SU-DHL-6 (cell line): ENCODE measurements around the gene KLHL42.
A peak's percentile ranks its signal among the peaks of the same experiment; 100 is the strongest.

ENCODE experiments used
- EZH2phosphoT487 ChIP-seq: fragments of 200-600 bp; sonication (generic), shearing (Covaris generic); conservative IDR thresholded peaks from 2 replicates; pipeline ENCODE4 v1.6.1; 2018; ENCODE audit warnings: mild to moderate bottlenecking, antibody characterized with exemption, low read length, moderate library complexity, mixed read lengths
- TF ChIP-seq, protein P1 (sequence below): fragments of 200-600 bp; sonication (generic); IDR thresholded peaks from one replicate; pipeline ENCODE4 v1.5.1; 2017; ENCODE audit warnings: antibody characterized with exemption, mild to moderate bottlenecking, low read length, moderate library complexity; ENCODE audit not compliant: insufficient read depth, poor library complexity, severe bottlenecking

DNA sequence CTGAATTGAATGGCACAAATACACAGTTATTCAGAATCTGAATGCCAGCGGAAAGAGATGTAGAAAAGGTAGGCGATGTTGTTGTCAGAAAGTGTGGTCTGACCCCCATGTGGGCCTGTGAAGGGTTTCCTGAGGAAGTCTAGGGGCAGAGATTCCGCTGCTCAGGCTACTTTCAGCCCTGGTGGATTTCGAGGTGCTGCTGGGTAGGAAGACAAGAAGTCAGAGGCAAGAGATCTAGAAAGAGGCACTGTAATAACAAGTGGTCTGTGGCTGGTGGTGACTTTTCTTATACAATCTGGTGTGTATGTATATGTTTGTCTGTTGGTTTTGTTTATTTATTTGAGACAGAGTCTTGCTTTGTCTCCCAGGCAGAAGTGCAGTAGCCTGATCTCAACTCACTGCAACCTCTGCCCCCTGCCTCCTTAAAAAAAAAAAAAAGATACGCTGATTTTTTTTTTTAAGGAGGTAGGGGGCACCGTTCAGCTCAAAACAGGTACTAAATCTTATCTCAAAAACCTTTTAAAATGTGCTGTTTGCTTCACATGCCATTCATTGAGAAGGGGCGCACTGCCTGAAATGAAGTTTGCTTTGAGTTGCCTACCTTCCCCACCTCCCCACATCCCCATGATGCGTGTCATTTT, 27.1 kb downstream of the KLHL42 start:
- TF ChIP-seq, protein P1, sequence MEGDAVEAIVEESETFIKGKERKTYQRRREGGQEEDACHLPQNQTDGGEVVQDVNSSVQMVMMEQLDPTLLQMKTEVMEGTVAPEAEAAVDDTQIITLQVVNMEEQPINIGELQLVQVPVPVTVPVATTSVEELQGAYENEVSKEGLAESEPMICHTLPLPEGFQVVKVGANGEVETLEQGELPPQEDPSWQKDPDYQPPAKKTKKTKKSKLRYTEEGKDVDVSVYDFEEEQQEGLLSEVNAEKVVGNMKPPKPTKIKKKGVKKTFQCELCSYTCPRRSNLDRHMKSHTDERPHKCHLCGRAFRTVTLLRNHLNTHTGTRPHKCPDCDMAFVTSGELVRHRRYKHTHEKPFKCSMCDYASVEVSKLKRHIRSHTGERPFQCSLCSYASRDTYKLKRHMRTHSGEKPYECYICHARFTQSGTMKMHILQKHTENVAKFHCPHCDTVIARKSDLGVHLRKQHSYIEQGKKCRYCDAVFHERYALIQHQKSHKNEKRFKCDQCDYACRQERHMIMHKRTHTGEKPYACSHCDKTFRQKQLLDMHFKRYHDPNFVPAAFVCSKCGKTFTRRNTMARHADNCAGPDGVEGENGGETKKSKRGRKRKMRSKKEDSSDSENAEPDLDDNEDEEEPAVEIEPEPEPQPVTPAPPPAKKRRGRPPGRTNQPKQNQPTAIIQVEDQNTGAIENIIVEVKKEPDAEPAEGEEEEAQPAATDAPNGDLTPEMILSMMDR = peak; percentile 23
- TF ChIP-seq EZH2phosphoT487 = no peak
